Globus pallidus (tissue), 1 donor: ENCODE results near the gene PCOLCE2.

Source experiments
- DNase-seq: peaks from one replicate; pipeline ENCODE4 v3.0.0-alpha.2; 2015; ENCODE audit warnings: low spot score

The PCOLCE2 gene

DNA sequence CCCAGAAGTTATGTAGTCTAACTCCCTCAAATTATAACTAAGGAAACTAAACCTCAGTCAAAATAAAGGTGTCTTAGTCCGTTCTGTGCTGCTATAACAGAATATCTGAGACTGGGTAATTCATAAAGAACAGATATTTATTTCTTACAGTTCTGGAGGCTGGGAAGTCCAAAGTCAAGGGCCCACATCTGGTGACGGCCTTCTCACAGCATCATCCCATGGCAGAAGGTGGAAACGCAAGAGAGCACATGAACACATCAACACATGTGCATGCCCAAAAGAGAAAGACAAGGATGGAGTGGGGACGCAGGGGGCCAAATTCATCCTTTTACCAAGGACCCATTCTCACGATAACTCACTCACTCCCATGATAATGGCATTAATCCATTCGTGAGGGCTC, 73.1 kb downstream of the PCOLCE2 start:
- DNase-seq = no peak

DNA sequence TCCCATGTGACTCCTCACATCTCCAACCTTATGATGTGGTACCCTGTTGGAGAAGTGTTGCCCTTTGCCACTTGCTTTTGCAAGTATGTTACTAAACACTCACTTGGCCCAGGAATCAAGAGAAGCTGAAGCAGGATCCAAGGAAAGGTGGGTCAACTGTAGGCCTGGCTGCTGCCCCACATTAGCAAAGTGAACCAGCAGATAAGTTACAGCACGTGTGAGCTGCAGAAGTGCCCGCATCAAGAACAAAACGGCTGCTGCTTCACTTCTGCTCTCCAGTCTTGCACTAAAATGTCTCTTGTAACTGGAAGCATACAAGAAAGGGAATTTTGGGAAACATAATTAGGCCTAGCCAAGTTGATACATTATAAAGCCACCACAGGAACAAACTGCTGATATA, 79.6 kb downstream of the PCOLCE2 start:
- DNase-seq = no peak

DNA sequence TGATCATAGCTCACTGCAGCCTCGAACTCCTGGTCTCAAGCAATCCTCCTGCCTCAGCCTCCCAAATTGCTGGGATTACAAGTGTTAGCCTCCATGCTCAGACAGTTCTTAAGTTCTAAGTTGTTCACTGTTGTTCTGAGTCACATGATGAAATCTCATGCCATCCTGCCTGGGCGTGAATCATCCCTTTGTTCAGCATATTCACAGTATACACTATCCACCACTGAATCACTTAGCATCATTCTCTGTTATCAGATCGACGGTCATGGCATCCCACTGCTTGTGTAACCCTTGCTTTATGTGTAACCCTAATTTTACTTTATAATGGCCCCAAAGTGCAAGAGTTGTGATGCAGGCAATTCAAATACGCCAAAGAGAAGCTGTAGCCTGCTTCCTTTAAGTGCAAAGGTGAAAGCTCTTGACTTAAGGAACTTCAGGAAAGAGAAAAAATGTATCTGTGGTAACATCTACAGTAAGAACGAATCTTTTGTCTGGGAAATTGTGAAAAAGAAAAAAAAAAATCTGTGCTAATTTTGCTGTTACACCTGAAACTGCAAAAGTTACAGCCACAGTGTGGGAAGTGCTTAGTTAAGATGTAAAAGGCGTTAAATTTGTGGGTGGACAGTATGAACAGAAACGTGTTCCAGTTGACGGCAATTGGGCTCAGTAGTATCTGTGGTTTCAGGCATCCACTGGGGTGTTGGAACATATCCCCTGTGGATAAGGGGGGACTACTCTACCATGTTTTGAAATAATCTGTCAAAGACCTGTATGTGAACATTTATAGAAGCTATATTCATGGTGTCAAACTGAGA, 80.6 kb downstream of the PCOLCE2 start:
- peak; percentile 6 for DNase-seq

DNA sequence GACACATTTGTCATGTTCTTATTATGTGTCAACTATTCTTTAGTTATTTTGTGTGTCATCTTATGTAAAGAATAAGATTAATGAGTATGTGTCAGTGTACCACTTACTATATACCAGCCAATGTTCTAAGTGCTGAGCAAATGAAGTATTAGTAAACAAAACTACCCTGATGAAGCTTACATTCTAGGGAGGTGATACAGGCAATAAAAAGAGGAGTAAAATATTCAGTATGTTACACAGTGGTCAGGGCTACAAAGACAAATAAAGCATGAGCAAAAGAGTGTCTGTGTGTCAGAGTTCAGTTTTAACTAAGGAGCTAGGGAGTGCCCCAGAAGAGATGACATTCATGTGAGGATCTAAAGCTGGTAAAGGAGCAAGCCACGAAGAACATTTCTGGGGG, 86.0 kb downstream of the PCOLCE2 start:
- no peak for DNase-seq

DNA sequence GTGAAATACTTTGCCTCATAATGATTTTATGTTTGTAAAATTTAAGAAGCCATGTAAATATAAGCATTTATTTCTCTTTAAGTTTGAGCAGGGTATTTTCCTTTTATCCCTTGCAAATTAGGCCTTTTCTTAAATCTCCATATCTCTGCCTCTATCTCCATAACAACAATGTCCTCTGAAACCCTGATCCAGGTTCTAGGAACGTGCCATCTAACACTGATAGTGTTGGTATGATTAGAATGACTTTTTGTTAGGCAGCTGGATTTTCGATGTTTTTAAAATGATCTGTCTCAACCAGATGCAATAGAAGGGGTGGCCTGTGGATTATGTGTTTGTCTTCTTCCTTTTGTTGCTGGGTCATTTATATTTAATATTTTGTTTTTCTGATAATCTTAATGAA, 87.1 kb downstream of the PCOLCE2 start:
- DNase-seq = no peak

DNA sequence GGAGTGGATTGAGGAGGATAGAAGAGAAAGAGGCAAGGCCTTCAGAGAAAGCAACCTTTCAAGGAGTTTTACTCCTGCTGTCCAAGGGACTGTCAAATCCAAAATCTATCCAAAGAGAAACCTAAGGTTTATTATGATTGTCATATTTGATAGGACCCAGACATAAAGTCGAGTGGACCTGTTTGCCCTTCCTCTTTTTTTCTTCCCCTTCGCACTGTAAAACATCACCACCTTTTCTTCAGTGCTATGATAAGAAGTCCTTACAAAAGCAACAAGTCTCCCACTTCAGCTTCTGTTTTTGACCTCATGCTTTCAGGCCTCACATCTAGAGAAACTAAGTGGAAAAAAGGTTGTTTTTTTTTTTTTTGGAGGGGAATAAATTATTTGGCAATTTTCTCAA, 92.1 kb downstream of the PCOLCE2 start:
- DNase-seq = no peak

DNA sequence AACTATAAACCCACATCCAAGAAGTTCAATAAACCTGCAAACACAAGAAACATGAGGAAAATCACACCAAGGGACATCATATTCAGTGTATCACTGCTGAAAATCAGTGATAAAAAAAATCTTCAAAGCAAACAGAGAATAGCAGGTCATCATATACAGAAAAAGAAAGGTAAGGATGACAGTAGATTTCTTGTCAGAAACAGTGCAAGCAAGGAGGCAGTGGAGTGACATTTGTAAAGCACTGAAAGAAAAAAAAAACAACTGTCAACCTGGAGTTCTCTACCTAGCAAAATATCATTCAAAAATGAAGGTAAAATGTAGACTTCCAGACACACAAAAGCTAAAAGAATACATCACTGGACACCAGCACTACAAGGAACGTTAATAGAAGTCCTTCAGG, 93.6 kb downstream of the PCOLCE2 start:
- no peak for DNase-seq

DNA sequence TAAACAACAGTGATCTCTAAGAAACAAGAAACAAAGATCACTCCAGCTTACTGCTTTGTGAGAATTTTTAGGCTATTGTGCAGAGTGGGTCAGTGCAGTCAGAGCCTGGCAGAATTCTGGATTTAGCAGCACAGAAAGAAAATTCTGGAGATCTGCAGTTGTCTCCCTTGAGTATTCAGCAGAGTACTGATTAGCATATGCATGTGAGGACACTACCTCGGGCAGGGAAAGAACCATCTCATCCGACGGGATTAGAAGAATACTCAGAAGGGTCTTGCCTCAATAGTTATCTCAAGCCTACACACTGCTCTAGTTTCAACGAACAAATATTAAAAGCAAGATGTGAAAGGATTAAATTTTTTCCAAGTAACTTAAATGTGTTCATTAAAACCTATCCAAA, 94.4 kb downstream of the PCOLCE2 start:
- DNase-seq = no peak

DNA sequence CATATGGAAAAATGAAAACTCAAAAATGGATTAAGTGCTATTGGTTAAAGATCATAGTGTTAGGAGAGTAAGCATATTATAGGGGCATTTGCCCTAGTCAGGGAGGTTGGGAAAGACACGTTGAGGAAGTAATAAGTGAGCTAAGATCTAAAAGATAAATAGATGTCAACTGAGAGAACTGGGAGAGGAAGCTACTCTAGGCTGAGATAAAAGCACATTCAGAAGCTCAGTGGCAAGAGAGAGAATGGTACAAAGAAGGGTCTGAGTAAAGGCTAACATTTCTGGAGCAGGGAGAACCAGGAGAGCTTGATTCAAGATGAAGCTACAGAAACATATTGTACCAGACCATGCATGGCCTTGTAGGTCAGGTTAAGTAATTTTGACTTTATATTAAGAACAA, 101.2 kb downstream of the PCOLCE2 start:
- no peak for DNase-seq

DNA sequence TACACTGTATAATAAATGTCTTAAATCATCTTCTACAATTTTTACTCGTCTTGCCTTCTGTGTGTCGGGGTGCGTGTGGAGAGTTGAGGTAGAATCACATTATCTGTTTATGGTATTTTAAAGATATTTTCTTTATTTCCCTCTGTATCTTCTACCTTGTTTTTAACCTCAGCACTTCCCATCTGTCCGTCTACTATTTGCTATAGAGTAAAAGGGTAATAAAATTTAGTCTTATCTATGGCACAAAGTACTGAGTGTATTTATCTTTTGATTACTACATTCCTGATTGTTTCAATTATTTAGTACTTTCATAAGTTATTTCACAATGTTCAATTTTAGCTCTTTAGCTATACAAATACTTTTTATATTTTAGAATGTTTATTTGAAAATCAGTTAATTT, 102.9 kb downstream of the PCOLCE2 start:
- no peak for DNase-seq

DNA sequence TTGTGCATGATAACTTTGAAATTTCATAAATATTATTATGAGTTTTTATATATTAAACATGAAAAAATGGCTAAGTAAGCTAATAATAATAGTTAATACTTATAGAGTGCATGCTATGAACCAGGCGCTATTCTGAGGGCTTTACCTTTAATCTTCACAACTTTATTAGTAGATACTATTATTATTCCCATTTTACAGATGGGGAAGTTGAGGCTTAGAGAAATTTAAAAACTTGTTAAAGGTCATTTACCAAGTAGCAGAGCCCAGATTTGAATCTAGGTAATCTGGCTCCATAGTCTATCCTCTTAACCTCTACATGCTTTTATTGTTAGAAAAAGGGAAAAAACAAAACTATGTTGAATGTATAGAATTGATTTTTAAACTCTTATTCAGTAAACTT, 104.7 kb downstream of the PCOLCE2 start:
- no peak for DNase-seq

DNA sequence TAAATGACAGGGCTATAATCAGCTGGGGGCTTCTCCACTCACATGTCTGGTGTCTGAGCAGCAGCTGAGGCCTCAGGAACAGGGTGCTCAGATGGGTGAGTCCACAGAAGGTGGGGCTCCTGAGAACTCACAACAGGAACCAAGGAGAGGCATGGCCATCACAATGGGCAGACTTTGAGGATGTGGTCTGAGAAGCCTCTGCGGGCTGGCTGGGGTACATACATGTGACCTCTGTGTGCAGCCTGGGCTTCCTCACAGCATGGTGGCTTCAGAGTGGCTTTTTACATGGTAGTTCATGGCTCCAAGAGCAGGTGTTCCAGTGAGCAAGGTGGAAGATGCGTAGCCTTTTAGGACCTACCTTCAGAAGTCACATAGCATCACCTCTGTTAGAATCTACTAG, 106.3 kb downstream of the PCOLCE2 start:
- no peak for DNase-seq

DNA sequence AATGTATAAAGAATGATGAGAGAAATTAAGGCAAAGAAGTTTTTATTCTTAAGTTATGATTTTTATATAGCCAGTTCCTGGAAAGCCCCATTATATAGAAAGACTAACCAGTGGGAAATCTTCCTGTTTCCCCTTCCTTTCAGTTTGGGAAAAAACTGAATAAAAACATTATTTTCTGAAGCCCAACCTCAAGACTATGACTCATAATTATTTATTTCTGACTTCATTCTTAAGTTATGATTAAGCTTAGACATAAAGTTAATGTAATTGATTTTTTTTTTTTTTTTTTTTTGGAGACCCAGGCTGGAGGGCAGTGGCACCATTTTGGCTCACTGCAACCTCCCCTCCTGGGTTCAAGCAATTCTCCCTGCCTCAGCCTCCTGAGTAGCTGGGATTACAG, 109.3 kb downstream of the PCOLCE2 start:
- DNase-seq = no peak

DNA sequence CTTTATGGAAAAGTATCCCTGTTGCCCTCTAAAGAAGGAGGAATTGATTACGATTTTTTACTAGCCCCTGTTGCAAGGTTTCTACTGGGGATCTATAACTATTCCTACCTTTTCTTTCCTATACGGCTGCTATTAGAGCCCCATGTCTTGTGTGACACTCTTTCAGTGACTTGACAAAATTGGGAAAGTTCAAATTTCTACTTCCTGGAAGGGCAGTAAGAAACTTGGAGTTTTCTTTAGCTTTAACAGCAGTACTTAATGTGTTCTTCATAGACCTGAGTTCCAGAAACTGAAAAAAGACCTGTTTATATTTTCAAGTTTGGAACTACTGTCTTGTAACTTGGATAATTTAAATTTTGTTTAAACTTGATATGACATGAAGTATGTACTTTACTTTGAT, 110.3 kb downstream of the PCOLCE2 start:
- no peak for DNase-seq

DNA sequence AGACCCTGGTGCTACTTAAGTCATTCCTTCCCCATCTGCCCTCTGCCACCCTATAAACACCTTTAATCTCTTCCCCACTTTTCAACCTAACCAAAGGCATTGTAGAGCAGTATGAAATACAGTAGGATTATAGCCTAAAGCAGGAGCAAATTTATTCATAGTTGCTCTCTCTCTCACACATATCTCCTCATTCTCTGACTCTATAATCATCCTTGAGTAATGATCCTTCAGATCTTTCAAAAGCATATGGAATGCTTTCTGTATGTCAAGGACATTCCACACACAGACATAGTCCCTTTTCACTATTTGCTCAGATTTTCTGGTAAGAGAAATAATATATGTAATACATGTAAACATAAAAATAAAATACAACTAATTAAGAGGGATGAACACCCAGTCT, 111.0 kb downstream of the PCOLCE2 start:
- no peak for DNase-seq

DNA sequence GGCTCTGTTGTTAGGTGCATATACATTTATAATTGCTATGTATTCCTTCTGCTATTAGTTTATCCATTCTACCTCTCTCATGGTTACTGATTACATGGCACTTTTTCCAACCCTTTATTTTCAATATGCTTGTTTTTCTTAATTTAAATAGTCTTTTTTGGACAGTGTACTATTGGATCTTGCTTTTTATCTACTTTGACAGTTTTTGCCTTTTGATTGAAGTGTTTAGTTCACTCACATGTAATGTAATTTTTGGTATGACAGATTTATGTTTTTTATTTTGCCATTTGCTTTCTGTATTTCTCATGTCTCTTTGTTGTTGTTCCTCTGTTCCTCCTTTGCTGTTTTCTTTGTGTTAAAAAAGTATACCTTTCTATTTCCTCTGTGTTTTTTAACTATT, 120.5 kb downstream of the PCOLCE2 start:
- DNase-seq = no peak
